Measurements from ENCODE around the gene QKI. TPM values are rescaled to one million over a fixed set of nuclear protein-coding genes. Genes with fewer than 3 reads are reported as not detected.

Gene QKI
- total and polyA plus RNA-seq, 2 of the 8 experiments (the other 6 are each of a cell fraction or from before 2014, with no cell fraction given) = 181 to 183 TPM

DNA sequence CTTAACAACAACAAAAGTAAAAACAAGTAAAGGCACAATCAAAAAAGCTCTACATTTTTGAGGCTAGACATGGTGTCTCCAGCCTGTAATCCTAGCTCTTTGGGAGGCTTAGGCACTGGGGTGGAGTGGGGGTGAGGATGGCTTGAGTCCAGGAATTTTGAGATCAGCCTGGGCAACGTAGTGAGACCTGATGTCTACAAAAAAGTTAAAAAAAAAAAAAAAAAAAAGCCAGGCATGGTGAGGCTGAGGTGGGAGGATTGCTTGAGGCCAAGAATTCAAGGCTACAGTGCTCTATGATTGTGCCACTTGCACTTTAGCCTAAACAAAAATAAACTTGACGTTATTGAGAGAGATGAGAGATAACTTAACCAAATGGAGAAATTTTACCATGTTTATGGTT, 60.1 kb downstream of the QKI start (continued):
- TF ChIP-seq, protein P1, sequence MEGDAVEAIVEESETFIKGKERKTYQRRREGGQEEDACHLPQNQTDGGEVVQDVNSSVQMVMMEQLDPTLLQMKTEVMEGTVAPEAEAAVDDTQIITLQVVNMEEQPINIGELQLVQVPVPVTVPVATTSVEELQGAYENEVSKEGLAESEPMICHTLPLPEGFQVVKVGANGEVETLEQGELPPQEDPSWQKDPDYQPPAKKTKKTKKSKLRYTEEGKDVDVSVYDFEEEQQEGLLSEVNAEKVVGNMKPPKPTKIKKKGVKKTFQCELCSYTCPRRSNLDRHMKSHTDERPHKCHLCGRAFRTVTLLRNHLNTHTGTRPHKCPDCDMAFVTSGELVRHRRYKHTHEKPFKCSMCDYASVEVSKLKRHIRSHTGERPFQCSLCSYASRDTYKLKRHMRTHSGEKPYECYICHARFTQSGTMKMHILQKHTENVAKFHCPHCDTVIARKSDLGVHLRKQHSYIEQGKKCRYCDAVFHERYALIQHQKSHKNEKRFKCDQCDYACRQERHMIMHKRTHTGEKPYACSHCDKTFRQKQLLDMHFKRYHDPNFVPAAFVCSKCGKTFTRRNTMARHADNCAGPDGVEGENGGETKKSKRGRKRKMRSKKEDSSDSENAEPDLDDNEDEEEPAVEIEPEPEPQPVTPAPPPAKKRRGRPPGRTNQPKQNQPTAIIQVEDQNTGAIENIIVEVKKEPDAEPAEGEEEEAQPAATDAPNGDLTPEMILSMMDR (IDR thresholded peaks at IDR 0.05; ENCODE audit: control extremely low read depth in 1 of 3, insufficient read depth in 1 of 3, low read depth in 1 of 3, low read length in 3 of 3) = no peak
- no peak for TF ChIP-seq POLR2A (IDR thresholded peaks at IDR 0.05; ENCODE audit: control extremely low read depth in 1 of 2, low read depth in 2 of 2, low read length in 2 of 2)
- no peak for TF ChIP-seq TCF12 (IDR thresholded peaks at IDR 0.05; ENCODE audit: low read depth, low read length)
- no peak for TF ChIP-seq POLR2AphosphoS5 (IDR thresholded peaks at IDR 0.05; ENCODE audit: low read depth, low read length)
- no peak for TF ChIP-seq ZNF274 (IDR thresholded peaks at IDR 0.05; ENCODE audit: borderline replicate concordance, extremely low read depth, low read length)
- no peak for TF ChIP-seq EP300 (IDR thresholded peaks at IDR 0.05; ENCODE audit: borderline replicate concordance in 1 of 2, low read depth in 2 of 2, low read length in 2 of 2)
